GM12872 (cell line): ENCODE results near the gene BMPR1A.

Source experiments
- TF ChIP-seq, protein P1 (sequence below): IDR thresholded peaks from 3 replicates; pipeline ENCODE4 v1.5.1; 2011; ENCODE audit warnings: low read depth, mild to moderate bottlenecking, low read length, moderate library complexity; ENCODE audit not compliant: insufficient read depth

Gene BMPR1A

DNA sequence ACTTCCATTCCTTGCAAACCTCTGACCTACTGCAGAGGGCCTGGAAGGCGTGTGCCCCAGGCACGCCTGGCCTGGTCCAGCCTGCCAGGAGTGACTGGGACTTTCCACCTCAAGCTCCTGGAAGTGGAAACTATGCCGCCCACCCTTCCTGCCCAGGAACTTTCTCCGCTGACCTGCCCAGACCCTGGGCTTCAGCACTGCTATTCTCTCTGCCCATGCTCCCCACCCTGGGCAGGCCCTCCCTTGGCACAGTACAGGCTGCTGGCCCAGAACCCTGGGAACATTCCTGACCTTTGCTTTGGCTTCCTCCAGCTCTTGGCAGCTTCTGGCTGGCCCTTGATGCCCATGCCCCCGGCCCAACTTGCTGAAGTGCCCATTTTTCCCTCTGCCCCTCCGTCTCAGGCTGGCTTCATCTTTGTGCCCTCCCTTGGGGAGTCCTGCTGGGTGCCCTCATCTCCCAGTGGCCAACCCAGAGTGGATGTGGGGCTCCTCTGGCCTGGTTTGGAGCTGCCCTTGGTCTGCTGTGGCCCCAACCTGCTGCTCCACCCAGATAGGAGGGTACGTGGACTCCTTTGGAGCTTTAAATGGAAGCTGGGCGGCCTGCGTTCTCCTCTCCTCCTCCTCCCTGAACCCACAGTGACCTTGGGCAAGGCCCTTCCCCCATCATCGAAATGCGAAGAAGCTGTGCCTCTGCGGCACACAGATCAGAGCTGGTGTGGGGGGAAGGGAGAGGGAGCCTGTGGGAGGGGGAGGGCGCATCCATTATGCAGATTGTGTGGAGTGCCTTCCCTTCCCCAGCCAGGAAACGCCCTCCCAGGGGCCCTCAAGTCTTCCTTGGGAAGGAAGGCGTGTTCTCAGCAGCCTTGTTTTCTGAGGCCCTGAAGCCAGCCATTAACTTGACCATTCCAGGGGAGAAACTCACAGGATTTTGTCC is 197.6 kb downstream of the BMPR1A start:
- TF ChIP-seq, protein P1, sequence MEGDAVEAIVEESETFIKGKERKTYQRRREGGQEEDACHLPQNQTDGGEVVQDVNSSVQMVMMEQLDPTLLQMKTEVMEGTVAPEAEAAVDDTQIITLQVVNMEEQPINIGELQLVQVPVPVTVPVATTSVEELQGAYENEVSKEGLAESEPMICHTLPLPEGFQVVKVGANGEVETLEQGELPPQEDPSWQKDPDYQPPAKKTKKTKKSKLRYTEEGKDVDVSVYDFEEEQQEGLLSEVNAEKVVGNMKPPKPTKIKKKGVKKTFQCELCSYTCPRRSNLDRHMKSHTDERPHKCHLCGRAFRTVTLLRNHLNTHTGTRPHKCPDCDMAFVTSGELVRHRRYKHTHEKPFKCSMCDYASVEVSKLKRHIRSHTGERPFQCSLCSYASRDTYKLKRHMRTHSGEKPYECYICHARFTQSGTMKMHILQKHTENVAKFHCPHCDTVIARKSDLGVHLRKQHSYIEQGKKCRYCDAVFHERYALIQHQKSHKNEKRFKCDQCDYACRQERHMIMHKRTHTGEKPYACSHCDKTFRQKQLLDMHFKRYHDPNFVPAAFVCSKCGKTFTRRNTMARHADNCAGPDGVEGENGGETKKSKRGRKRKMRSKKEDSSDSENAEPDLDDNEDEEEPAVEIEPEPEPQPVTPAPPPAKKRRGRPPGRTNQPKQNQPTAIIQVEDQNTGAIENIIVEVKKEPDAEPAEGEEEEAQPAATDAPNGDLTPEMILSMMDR = no peak

DNA sequence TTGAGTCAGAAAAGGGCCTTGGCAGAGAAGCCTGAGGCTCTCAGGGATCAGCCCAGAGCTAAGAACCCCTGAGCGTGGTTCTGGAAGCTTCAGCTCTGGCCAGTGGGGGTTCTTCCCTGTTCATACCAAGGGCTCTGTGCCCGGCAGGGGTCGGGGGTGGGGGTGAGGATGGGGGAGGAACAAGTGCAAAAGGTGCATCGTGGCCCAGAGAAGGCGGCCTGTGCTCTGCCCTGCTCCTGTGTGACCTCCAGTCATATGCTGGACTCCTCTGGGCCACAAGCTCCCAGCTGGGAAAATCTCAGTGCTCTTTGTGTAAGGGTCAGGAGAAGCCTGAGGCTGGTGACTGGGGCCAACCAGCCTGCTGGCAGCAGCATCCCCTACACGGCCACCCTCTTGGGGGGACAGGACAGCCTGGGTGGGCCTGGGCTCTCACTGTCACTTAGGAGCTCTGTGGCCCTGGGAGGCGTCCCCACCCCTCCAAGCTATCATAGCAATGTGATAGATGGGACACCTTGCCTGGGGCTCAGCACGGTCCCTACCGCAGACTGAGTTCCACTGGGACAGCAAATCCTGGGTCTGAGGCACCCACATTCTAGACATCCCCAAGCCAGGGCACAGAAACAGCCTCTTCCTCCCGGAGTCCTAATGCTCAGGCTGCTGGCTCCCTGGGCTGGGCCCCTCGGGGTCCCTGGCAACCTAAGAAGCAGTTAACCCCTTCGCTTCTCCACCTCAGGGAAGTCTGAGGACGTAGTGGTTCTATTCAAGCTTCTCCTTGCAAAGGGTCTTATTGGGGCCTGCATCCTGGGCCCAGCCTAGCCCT is 198.5 kb downstream of the BMPR1A start:
- TF ChIP-seq, protein P1 = no peak

DNA sequence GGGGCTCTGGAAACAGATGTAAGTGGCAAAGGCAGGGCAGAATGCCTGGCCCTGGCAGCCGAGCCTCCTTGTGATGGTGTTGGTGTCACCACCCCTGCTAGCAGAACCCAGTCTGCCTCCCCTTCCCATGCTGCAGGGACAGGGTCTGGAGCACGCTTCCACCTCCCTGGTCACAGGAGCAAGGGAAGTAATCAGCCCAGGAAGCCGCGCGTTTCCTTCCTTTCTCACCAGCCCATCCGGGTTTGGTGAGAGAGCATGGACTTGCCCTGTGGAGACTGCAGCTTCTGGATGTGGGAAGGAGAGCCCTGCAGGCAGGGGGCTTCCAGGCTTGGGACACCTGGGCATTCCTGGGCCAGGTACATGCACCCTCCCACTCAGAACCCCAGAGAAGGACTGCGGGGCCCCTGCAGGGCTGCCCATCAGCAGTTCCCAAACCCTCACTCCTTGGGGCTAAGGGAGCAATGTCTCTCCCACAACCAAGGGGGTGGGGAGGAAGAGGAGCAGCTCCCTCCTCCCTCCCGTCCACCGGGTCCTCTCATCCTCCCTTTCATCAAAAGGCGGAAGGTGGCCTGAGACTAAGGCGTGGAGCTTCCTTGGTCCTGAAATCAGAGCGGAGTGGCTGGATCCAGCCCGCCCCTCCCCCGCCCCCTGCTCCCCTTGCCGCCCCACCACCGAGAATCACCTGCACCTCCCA is 199.2 kb downstream of the BMPR1A start:
- TF ChIP-seq, protein P1 = no peak

DNA sequence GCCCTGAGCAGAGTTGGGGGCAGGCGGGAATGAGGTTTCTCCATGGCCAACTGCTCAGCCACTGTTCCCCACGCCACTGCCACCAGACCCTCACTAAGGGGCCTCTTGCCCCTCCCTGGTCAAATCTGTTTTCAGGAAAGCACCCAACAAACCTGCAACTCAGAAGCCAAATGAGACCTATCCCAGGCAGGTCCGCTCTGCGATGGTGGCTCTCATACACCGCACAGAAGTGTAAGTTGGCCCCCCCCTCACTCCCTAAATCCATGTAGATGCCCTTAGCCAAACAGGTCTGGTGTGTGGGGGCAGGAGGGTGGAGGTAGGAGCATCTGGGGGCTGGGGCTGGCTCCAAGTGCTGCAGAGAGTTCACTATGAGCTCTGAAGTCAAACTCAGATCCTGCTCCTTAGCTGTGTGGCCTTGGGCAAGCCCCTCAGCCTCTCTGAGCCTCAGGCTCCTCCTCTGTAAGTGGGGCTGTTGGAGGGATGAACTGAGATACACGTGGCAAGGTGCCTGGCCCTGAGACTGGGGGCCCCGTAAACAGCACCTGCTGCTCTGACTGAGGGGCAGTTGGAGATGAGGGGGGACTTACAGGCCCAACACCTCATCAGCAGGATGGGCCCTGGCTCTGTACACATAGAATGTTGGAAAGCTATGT is 199.9 kb downstream of the BMPR1A start:
- TF ChIP-seq, protein P1 = no peak

DNA sequence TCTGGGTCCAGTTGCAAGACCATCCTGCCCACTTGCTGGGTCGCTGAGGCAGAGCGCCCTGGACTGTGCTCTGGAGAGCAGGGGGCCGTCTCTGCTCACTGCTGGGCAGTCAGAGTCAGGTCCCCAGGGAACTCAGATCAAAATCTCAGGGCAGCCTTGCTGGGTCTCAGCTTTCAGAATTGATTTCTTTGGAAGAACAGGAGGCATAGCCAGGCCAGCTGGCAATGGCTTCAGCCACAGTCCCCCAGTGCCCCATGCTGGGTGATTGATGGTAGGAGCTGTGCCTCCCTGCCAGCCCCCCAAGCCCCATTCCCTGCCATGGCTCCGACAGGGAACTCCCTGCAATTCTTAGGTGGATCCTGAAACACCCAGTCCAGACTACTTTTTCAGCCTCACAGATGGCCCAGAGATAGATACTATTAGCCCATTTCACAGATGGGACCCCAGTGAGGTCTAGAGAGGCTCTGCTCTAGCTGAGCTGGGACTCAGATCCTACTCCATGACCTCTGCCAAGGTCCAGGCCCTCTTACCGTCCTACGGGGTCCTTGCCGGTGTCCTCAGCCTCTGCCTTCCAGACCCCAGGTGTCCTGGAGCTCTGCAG is 200.5 kb downstream of the BMPR1A start:
- TF ChIP-seq, protein P1 = no peak

GRCh38 chr10:86957471-86958115 is 201.2 kb downstream of the BMPR1A start, which contains the start of gene MMRN2:
TSS of gene MMRN2 (minus strand) at chr10:86957615. CDS start at chr10:86957541, 74 bp downstream.
- TF ChIP-seq, protein P1 = no peak
